Measurements from ENCODE around the gene STT3B. TPM values are rescaled to one million over a fixed set of nuclear protein-coding genes. Genes with fewer than 3 reads are reported as not detected.

STT3B gene
- total RNA-seq, 1 experiment from 2014 or later: 105 TPM

DNA sequence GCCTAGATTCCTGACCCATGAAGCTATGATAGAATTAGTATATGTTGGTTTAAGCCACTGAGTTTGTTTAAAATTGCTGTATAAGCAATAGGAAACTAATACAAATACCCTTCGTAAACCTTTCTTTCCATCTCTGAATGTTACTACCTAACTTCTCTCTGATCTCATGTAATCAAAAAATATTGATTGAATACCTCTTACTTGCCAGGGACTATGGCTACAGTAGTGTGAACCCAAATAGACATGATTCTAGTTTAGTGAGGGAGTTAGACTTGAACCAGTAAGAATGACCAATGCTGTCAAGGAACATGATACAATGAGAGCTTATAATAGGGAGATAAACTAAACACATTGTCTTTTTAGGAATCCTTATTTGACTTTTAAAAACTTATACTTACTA is 19.4 kb downstream of the STT3B start:
- BruUV-seq (replicated peaks): no TSS peak
- in situ Hi-C loops (cut with HindIII; ENCODE audit: low pct_unique_long_range_greater_than_20kb, low sequenced_read_pairs): no loop called here
- intact Hi-C loops (cut with micrococcal nuclease; ENCODE audit: unreplicated experiment): no loop called here
- Histone ChIP-seq H3K4me3 (ENCODE audit: low read depth in 2 of 2, low read length in 2 of 2) (no peak overlapping the region), H3K27ac (ENCODE audit: low read length) (no peak overlapping the region), H3K9me3 (ENCODE audit: control insufficient read depth, insufficient read depth, low read depth, low read length) (no peaks in the 10 kb centered on the region; the same call in 1 of the 2 replicates), H3K4me1 (ENCODE audit: control insufficient read depth, insufficient read depth, low read length) (peaks cover 9% of the 10 kb centered on the region), H3K36me3 (ENCODE audit: control insufficient read depth, insufficient read depth, low read length) (no peaks in the 10 kb centered on the region), H3K27me3 (ENCODE audit: control insufficient read depth, insufficient read depth, low read length) (no peaks in the 10 kb centered on the region)
- CTCF ChIA-PET: no interaction called here
- POLR2A ChIA-PET: no interaction called here
- no peak for ATAC-seq
- DNase-seq (ENCODE audit: low read depth, low spot score): no peak
- TF ChIP-seq, protein P1, sequence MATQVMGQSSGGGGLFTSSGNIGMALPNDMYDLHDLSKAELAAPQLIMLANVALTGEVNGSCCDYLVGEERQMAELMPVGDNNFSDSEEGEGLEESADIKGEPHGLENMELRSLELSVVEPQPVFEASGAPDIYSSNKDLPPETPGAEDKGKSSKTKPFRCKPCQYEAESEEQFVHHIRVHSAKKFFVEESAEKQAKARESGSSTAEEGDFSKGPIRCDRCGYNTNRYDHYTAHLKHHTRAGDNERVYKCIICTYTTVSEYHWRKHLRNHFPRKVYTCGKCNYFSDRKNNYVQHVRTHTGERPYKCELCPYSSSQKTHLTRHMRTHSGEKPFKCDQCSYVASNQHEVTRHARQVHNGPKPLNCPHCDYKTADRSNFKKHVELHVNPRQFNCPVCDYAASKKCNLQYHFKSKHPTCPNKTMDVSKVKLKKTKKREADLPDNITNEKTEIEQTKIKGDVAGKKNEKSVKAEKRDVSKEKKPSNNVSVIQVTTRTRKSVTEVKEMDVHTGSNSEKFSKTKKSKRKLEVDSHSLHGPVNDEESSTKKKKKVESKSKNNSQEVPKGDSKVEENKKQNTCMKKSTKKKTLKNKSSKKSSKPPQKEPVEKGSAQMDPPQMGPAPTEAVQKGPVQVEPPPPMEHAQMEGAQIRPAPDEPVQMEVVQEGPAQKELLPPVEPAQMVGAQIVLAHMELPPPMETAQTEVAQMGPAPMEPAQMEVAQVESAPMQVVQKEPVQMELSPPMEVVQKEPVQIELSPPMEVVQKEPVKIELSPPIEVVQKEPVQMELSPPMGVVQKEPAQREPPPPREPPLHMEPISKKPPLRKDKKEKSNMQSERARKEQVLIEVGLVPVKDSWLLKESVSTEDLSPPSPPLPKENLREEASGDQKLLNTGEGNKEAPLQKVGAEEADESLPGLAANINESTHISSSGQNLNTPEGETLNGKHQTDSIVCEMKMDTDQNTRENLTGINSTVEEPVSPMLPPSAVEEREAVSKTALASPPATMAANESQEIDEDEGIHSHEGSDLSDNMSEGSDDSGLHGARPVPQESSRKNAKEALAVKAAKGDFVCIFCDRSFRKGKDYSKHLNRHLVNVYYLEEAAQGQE (IDR thresholded peaks at IDR 0.05; ENCODE audit: insufficient read depth in 1 of 2, low read depth in 2 of 2, low read length in 1 of 2): no peak
- TF ChIP-seq SIN3A (IDR thresholded peaks at IDR 0.05; ENCODE audit: borderline replicate concordance, insufficient read depth, low read depth, low read length) (no peak), POLR2AphosphoS5 (IDR thresholded peaks at IDR 0.05; ENCODE audit: low read depth, low read length) (no peak)

DNA sequence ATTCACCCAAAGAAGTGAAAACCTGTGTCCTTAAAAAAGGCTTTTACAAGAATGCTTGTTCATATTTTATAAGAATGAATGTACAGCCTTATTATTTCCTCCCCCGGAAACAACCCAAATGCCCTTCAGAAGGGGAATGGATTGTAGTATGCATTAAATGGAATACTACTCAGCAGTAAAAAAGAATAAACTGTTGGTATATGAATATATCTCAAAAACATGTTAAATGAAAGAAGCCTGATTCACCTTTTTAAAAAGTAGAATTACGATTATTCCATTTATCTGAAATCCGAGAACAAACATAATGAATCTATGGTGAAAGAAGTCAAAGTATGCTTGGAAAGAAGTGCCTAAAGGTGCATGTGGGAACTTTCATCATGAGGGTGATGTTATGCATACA is 20.5 kb downstream of the STT3B start:
- Histone ChIP-seq H3K4me3 (ENCODE audit: low read depth in 2 of 2, low read length in 2 of 2) (no peak overlapping the region), H3K27ac (ENCODE audit: low read length) (no peak overlapping the region), H3K4me1 (ENCODE audit: control insufficient read depth, insufficient read depth, low read length) (no peaks in the 10 kb centered on the region; the same call in none of the 2 replicates), H3K27me3 (ENCODE audit: control insufficient read depth, insufficient read depth, low read length) (no peaks in the 10 kb centered on the region), H3K9me3 (ENCODE audit: control insufficient read depth, insufficient read depth, low read depth, low read length) (no peaks in the 10 kb centered on the region; the same call in 1 of the 2 replicates), H3K36me3 (ENCODE audit: control insufficient read depth, insufficient read depth, low read length) (no peaks in the 10 kb centered on the region)
- intact Hi-C loops (cut with micrococcal nuclease; ENCODE audit: unreplicated experiment) (no loop called here), in situ Hi-C loops (cut with HindIII; ENCODE audit: low pct_unique_long_range_greater_than_20kb, low sequenced_read_pairs) (no loop called here)
- TF ChIP-seq CTCF (IDR thresholded peaks at IDR 0.05): no peak
- no peak for TF ChIP-seq SIN3A (IDR thresholded peaks at IDR 0.05; ENCODE audit: borderline replicate concordance, insufficient read depth, low read depth, low read length)
- no peak for TF ChIP-seq TCF7L2 (IDR thresholded peaks at IDR 0.05; ENCODE audit: low read depth, low read length)
- TF ChIP-seq POLR2AphosphoS5 (IDR thresholded peaks at IDR 0.05; ENCODE audit: low read depth, low read length): no peak
- TF ChIP-seq, protein P1 (IDR thresholded peaks at IDR 0.05; ENCODE audit: insufficient read depth in 1 of 2, low read depth in 2 of 2, low read length in 1 of 2): no peak
- ChIA-PET POLR2A (interaction anchor here (0.6 kb wide), 1 partner anchor 7 kb away, joined by 4 read pairs; no protein-coding TSS in a partner anchor), CTCF (no interaction called here)
- BruUV-seq (replicated peaks): no TSS peak
- ATAC-seq (no peak), DNase-seq (ENCODE audit: low read depth, low spot score) (no peak)

Data from Panc1 (cell line).